IMR-90 (cell line): ENCODE results near the gene ROBO1. TPM values are rescaled to one million over a fixed set of nuclear protein-coding genes. Genes with fewer than 3 reads are reported as not detected.

ENCODE experiments used
- ATAC-seq: fragments of 200-7000 bp; cut with Tn5 transposase; 2 replicates; pipeline ENCODE4 v1.9.1; 2020; ENCODE audit warnings: low read depth, mild to moderate bottlenecking, moderate library complexity
- BruUV-seq: library from RNA; stranded (reverse); fragments of 400-500 nt; replicated peaks from 2 replicates; lab custom pipeline; 2021; lab: Mats Ljungman, UMichigan
- CTCF ChIA-PET: fragments of 300-600 bp; formaldehyde crosslinking; extraction: SDS; loops from one replicate; lab custom pipeline; 2021; ENCODE audit warnings: antibody characterized with exemption; lab: Yijun Ruan, JAX
- POLR2A ChIA-PET: fragments of 300-600 bp; sonication (Branson Sonifier 250); formaldehyde crosslinking; loops from one replicate; lab custom pipeline; 2022; ENCODE audit warnings: antibody characterized with exemption; ENCODE audit not compliant: unreplicated experiment; lab: Charles Lee
- DNase-seq: peaks from one replicate; pipeline ENCODE4 v3.0.0; 2013
- H2AFZ ChIP-seq: replicated peaks from 2 replicates; pipeline ENCODE3; 2013; ENCODE audit warnings: low read length, mild to moderate bottlenecking; ENCODE audit not compliant: poor library complexity
- H2AK5ac ChIP-seq: 2 replicates; pipeline ENCODE4 v1.6.1; 2013; ENCODE audit warnings: low read depth, low read length, inconsistent platforms
- H2AK9ac ChIP-seq: replicated peaks from 2 replicates; pipeline ENCODE3; 2013; ENCODE audit warnings: mild to moderate bottlenecking, low read depth, low read length, moderate library complexity; ENCODE audit not compliant: poor library complexity
- H2BK120ac ChIP-seq: 2 replicates; pipeline ENCODE4 v1.6.1; 2013; ENCODE audit warnings: low read depth, low read length, inconsistent platforms
- H2BK15ac ChIP-seq: 3 replicates; pipeline ENCODE4 v1.6.1; 2013; ENCODE audit warnings: low read depth, low read length, inconsistent platforms
- H2BK20ac ChIP-seq: 2 replicates; pipeline ENCODE4 v1.6.1; 2013; ENCODE audit warnings: low read depth, mild to moderate bottlenecking, inconsistent platforms, low read length, moderate library complexity
- H2BK5ac ChIP-seq: 2 replicates; pipeline ENCODE4 v1.6.1; 2013; ENCODE audit warnings: mild to moderate bottlenecking, low read depth, low read length, inconsistent platforms; ENCODE audit not compliant: poor library complexity, severe bottlenecking
- H3K14ac ChIP-seq: replicated peaks from 2 replicates; pipeline ENCODE4 v1.6.1; 2013; ENCODE audit warnings: low read depth, low read length, inconsistent platforms
- H3K18ac ChIP-seq: 2 replicates; pipeline ENCODE4 v1.6.1; 2013; ENCODE audit warnings: low read depth, low read length, control low read depth
- H3K23ac ChIP-seq: 2 replicates; pipeline ENCODE4 v1.6.1; 2013; ENCODE audit warnings: low read depth, low read length, inconsistent platforms
- H3K27ac ChIP-seq: 2 replicates; pipeline ENCODE4 v1.5.1; 2013; ENCODE audit warnings: mild to moderate bottlenecking, control low read depth, low read length; ENCODE audit not compliant: insufficient read depth
- H3K27me3 ChIP-seq: 2 replicates; pipeline ENCODE4 v1.6.1; 2013; ENCODE audit warnings: low read length; ENCODE audit not compliant: control insufficient read depth, insufficient read depth
- H3K36me3 ChIP-seq: 2 replicates; pipeline ENCODE4 v1.6.1; 2013; ENCODE audit warnings: low read length, mixed read lengths; ENCODE audit not compliant: control insufficient read depth, insufficient read depth
- H3K4ac ChIP-seq: 2 replicates; pipeline ENCODE4 v1.6.1; 2013; ENCODE audit warnings: low read depth, low read length, inconsistent platforms
- H3K4me1 ChIP-seq: 2 replicates; pipeline ENCODE4 v1.6.1; 2013; ENCODE audit warnings: low read length, mixed read lengths; ENCODE audit not compliant: control insufficient read depth, insufficient read depth
- H3K4me2 ChIP-seq: 2 replicates; pipeline ENCODE4 v1.6.1; 2013; ENCODE audit warnings: low read depth, mild to moderate bottlenecking, control low read depth, low read length, moderate library complexity
- H3K4me3 ChIP-seq: 2 replicates; pipeline ENCODE4 v1.5.1; 2013; ENCODE audit warnings: low read depth, mild to moderate bottlenecking, control low read depth, low read length, moderate library complexity; ENCODE audit not compliant: insufficient read depth
- H3K56ac ChIP-seq: 2 replicates; pipeline ENCODE4 v1.6.1; 2013; ENCODE audit warnings: low read length, inconsistent platforms; ENCODE audit not compliant: insufficient read depth; ENCODE audit errors: extremely low read depth
- H3K79me1 ChIP-seq, 2 experiments: 2 replicates each; pipeline ENCODE4 v1.6.1; 2013; ENCODE audit warnings: low read length in 2 of 2, inconsistent platforms in 1 of 2, low read depth in 1 of 2
- H3K9ac ChIP-seq: 2 replicates; pipeline ENCODE4 v1.6.1; 2013; ENCODE audit warnings: low read depth, low read length, control low read depth
- H3K9me1 ChIP-seq: 2 replicates; pipeline ENCODE4 v1.6.1; 2013; ENCODE audit warnings: low read length, inconsistent platforms; ENCODE audit not compliant: insufficient read depth
- H3K9me3 ChIP-seq: 2 replicates; pipeline ENCODE4 v1.6.1; 2013; ENCODE audit warnings: low read length; ENCODE audit not compliant: control insufficient read depth, insufficient read depth
- H4K20me1 ChIP-seq: 2 replicates; pipeline ENCODE4 v1.6.1; 2013; ENCODE audit warnings: low read length, inconsistent platforms; ENCODE audit not compliant: insufficient read depth
- H4K5ac ChIP-seq: 2 replicates; pipeline ENCODE4 v1.6.1; 2013; ENCODE audit warnings: mild to moderate bottlenecking, low read depth, low read length, control low read depth
- H4K8ac ChIP-seq, 2 experiments: 2 replicates each; pipeline ENCODE4 v1.6.1; 2013; ENCODE audit warnings: low read depth in 2 of 2, low read length in 2 of 2, control low read depth in 1 of 2, inconsistent platforms in 1 of 2
- H4K91ac ChIP-seq: 2 replicates; pipeline ENCODE4 v1.6.1; 2013; ENCODE audit warnings: low read depth, low read length, inconsistent platforms; ENCODE audit not compliant: insufficient read depth
- BHLHE40 ChIP-seq: fragments of 150-350 bp; IDR thresholded peaks from 2 replicates; pipeline ENCODE4 v1.6.1; 2016; ENCODE audit warnings: mild to moderate bottlenecking, low read depth, low read length
- CEBPB ChIP-seq: IDR thresholded peaks from 2 replicates; pipeline ENCODE4 v1.6.1; 2012; ENCODE audit warnings: low read depth, low read length, improper control_type of control experiment
- CHD1 ChIP-seq: IDR thresholded peaks from 2 replicates; pipeline ENCODE4 v1.6.1; 2012; ENCODE audit warnings: low read depth, low read length, improper control_type of control experiment
- CTCF ChIP-seq: conservative IDR thresholded peaks from 2 replicates; pipeline ENCODE4 v1.5.1; 2012; ENCODE audit warnings: mild to moderate bottlenecking, low read depth, low read length, improper control_type of control experiment
- ELK1 ChIP-seq: fragments of 150-350 bp; IDR thresholded peaks from 2 replicates; pipeline ENCODE4 v1.6.1; 2016; ENCODE audit warnings: low read depth, mild to moderate bottlenecking, low read length, moderate library complexity, borderline replicate concordance
- FOS ChIP-seq: fragments of 150-350 bp; IDR thresholded peaks from 2 replicates; pipeline ENCODE4 v1.6.1; 2016; ENCODE audit warnings: low read depth, low read length
- MAFK ChIP-seq: IDR thresholded peaks from 2 replicates; pipeline ENCODE4 v1.6.1; 2012; ENCODE audit warnings: low read depth, low read length, improper control_type of control experiment
- MAZ ChIP-seq: IDR thresholded peaks from 2 replicates; pipeline ENCODE4 v1.6.1; 2012; ENCODE audit warnings: low read depth, mild to moderate bottlenecking, low read length, improper control_type of control experiment, moderate library complexity, borderline replicate concordance
- MXI1 ChIP-seq: IDR thresholded peaks from 2 replicates; pipeline ENCODE4 v1.6.1; 2012; ENCODE audit warnings: low read depth, mild to moderate bottlenecking, low read length, moderate library complexity, borderline replicate concordance
- NFE2L2 ChIP-seq: fragments of 150-350 bp; IDR thresholded peaks from 2 replicates; pipeline ENCODE4 v1.6.1; 2016; ENCODE audit warnings: low read depth, mild to moderate bottlenecking, low read length
- POLR2A ChIP-seq: IDR thresholded peaks from 2 replicates; pipeline ENCODE4 v1.6.1; 2012; ENCODE audit warnings: mild to moderate bottlenecking, low read depth, low read length
- RAD21 ChIP-seq: IDR thresholded peaks from 2 replicates; pipeline ENCODE4 v1.6.1; 2012; ENCODE audit warnings: low read length, improper control_type of control experiment
- RCOR1 ChIP-seq: IDR thresholded peaks from 2 replicates; pipeline ENCODE4 v1.6.1; 2012; ENCODE audit warnings: mild to moderate bottlenecking, low read length, improper control_type of control experiment; ENCODE audit not compliant: insufficient replicate concordance
- RFX5 ChIP-seq: IDR thresholded peaks from 2 replicates; pipeline ENCODE4 v1.8.0; 2012; ENCODE audit warnings: low read depth, mild to moderate bottlenecking, low read length, moderate library complexity
- SMC3 ChIP-seq: fragments of 150-350 bp; IDR thresholded peaks from 2 replicates; pipeline ENCODE4 v1.6.1; 2016; ENCODE audit warnings: low read depth, mild to moderate bottlenecking, antibody characterized with exemption, low read length, moderate library complexity
- USF2 ChIP-seq: fragments of 150-350 bp; IDR thresholded peaks from 2 replicates; pipeline ENCODE4 v1.6.1; 2017; ENCODE audit warnings: mild to moderate bottlenecking, antibody characterized with exemption, low read length, low read depth
- WGBS, 2 experiments: methylation state at CpG; one replicate each; pipeline versions ENCODE4 v1.1.5 to v1.1.7; 2013; ENCODE audit warnings: missing lambda C conversion rate in 2 of 2; ENCODE audit not compliant: insufficient read length in 1 of 2; ENCODE audit errors: extremely low coverage in 2 of 2; 5-methylcytosine and 5-hydroxymethylcytosine counted together
- dilution Hi-C: fragments of 300-500 bp; cut with HindIII; formaldehyde crosslinking; loops from one replicate; pipeline ENCODE4 v1.14.3; 2018; ENCODE audit warnings: low sequenced_read_pairs; ENCODE audit not compliant: unreplicated experiment
- in situ Hi-C: fragments of 300-500 bp; cut with MboI; formaldehyde crosslinking; loops from 3 replicates; pipeline ENCODE4 v1.14.3; 2019; ENCODE audit warnings: low sequenced_read_pairs, inconsistent platforms, mixed read lengths
- intact Hi-C: fragments of 100-400 bp; cut with micrococcal nuclease; formaldehyde crosslinking; loops from 2 replicates; pipeline ENCODE4 v1.10.0; 2022
- polyA plus RNA-seq, 3 experiments: library from polyadenylated mRNA; depleted of rRNA; stranded (reverse); fragments of >200 nt; gene quantifications; 2 replicates each; pipeline ENCODE4 v1.2.3, GENCODE V29; 2012; ENCODE audit warnings: low replicate concordance in 1 of 3
- total RNA-seq: library from RNA; depleted of rRNA; stranded (reverse); fragments of >200 nt; gene quantifications from 2 replicates; pipeline ENCODE4 v1.2.3, GENCODE V29; 2012

Gene ROBO1
- total and polyA plus RNA-seq, 2 of the 4 experiments (the other 2 are of a cell fraction) = 24.1 to 53.9 TPM

- Histone ChIP-seq H3K18ac (no peak overlapping the region), H3K9me1 (no peaks in the 10 kb centered on the region), H3K27me3 (no peaks in the 10 kb centered on the region), H4K91ac (no peak overlapping the region), H2BK20ac (no peak overlapping the region), H2AK9ac (no peak overlapping the region), H4K5ac (no peak overlapping the region), H3K4ac (no peak overlapping the region), H3K36me3 (no peaks in the 10 kb centered on the region), H3K9me3 (no peaks in the 10 kb centered on the region), H3K4me2 (no peak overlapping the region), H3K4me3 (no peak overlapping the region), H4K20me1 (no peaks in the 10 kb centered on the region), H2AFZ (no peak overlapping the region), H3K56ac (no peak overlapping the region), H3K79me1 (no peaks in the 10 kb centered on the region), H2BK5ac (no peak overlapping the region), H3K27ac (no peak overlapping the region), H3K14ac (no peak overlapping the region), H2AK5ac (no peak overlapping the region), H4K8ac (no peak overlapping the region), H3K23ac (no peak overlapping the region), H2BK120ac (no peak overlapping the region), H2BK15ac (no peak overlapping the region), H3K4me1 (no peaks in the 10 kb centered on the region), H3K9ac (no peak overlapping the region)
- in situ Hi-C loops (no loop called here), intact Hi-C loops (no loop called here), dilution Hi-C loops (no loop called here)
- BruUV-seq = no TSS peak
- WGBS, 2 experiments = no CpG with 5 or more reads among the region's 3 CpGs
- ATAC-seq (no peak), DNase-seq (no peak)
- CTCF ChIA-PET = no interaction called here
- POLR2A ChIA-PET = no interaction called here
- no peak for TF ChIP-seq MAFK
- no peak for TF ChIP-seq ELK1
- TF ChIP-seq RFX5 = no peak
- no peak for TF ChIP-seq SMC3
- no peak for TF ChIP-seq MXI1
- no peak for TF ChIP-seq USF2
- no peak for TF ChIP-seq MAZ
- no peak for TF ChIP-seq CTCF
- no peak for TF ChIP-seq RAD21
- no peak for TF ChIP-seq CEBPB
- TF ChIP-seq CHD1 = no peak
- TF ChIP-seq RCOR1 = no peak
- no peak for TF ChIP-seq NFE2L2
- TF ChIP-seq POLR2A = no peak
- no peak for TF ChIP-seq BHLHE40
- TF ChIP-seq FOS = no peak
Observed at GRCh38 chr3:79204351-79204750, 563.4 kb downstream of the ROBO1 start.
